ENCODE measurements around the gene TMEM53.

TMEM53 gene

GRCh38 chr1:44688760-44689446, 14.6 kb upstream of the TMEM53 start:
- Histone ChIP-seq H3K9ac (ENCODE audit: low read depth, low read length, poor library complexity) (no peak overlapping the region), H3K4ac (ENCODE audit: low read length) (no peak overlapping the region), H3K4me3 (ENCODE audit: low read length in 2 of 2) (no peak overlapping the region), H3K4me2 (ENCODE audit: insufficient read depth, low read length, poor library complexity, severe bottlenecking) (no peak overlapping the region), H3K18ac (ENCODE audit: low read length) (no peak overlapping the region), H4K8ac (ENCODE audit: low read depth, low read length) (no peak overlapping the region), H2BK5ac (ENCODE audit: low read length) (no peak overlapping the region), H3K14ac (ENCODE audit: low read length) (no peak overlapping the region), H2BK15ac (ENCODE audit: low read length) (no peak overlapping the region), H2AK5ac (ENCODE audit: low read depth, low read length) (no peak overlapping the region), H3K23ac (ENCODE audit: low read depth, low read length, poor library complexity) (no peak overlapping the region), H3K27me3 (ENCODE audit: control insufficient read depth in 3 of 3, insufficient read depth in 3 of 3, low read depth in 1 of 3, low read length in 3 of 3) (no peaks in the 10 kb centered on the region), H3K36me3 (replicated peaks in 1 of 2; ENCODE audit: control insufficient read depth in 2 of 2, insufficient read depth in 2 of 2, low read length in 2 of 2) (no peaks in the 10 kb centered on the region), H3K4me1 (ENCODE audit: control insufficient read depth in 2 of 2, insufficient read depth in 1 of 2, low read depth in 1 of 2, low read length in 2 of 2) (no peaks in the 10 kb centered on the region), H4K91ac (ENCODE audit: low read depth, low read length, poor library complexity) (no peak overlapping the region), H2AFZ (ENCODE audit: low read length) (no peak overlapping the region), H2BK120ac (ENCODE audit: low read depth, low read length) (no peak overlapping the region), H2BK12ac (ENCODE audit: low read length) (no peak overlapping the region), H3K9me3 (replicated peaks in 1 of 2; ENCODE audit: control insufficient read depth in 2 of 2, insufficient read depth in 1 of 2, low read depth in 1 of 2, low read length in 2 of 2) (no peaks in the 10 kb centered on the region), H3K27ac (replicated peaks; ENCODE audit: low read length) (no peak overlapping the region), H3K79me1 (ENCODE audit: low read depth, low read length) (no peaks in the 10 kb centered on the region)
- DNase-seq (ENCODE audit: low spot score) = no peak
- no CpG with 5 or more reads among the region's 12 CpGs for WGBS, 2 donors (ENCODE audit: extremely low coverage in 2 of 2, insufficient read length in 2 of 2, insufficient replicate concordance in 1 of 2)

DNA sequence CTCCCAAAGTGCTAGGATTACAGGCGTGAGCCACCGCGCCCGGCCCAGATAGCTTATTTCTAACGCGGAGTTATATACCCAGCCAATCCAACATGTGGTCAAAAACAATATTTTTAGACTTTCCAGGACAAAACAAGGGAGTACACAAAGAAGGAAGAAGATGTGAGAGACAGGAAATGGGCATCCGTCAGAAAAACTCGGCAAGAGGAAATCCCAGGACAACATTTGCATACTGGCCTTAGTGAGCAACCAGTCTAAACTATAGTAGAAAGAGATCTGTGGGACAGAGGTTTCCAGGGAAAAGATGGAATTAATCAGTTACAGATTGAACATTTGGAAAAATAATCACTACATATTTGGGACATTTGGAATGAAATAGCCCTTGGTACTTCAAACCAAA, 11.6 kb upstream of the TMEM53 start:
- Histone ChIP-seq H3K4me3 (ENCODE audit: low read length in 2 of 2) (no peak overlapping the region), H3K27ac (replicated peaks; ENCODE audit: low read length) (no peak overlapping the region), H2BK15ac (ENCODE audit: low read length) (no peak overlapping the region), H3K4me1 (ENCODE audit: control insufficient read depth in 2 of 2, insufficient read depth in 1 of 2, low read depth in 1 of 2, low read length in 2 of 2) (peaks cover 0 to 2% of the 10 kb centered on the region in 2 donors), H4K91ac (ENCODE audit: low read depth, low read length, poor library complexity) (no peak overlapping the region), H3K79me1 (ENCODE audit: low read depth, low read length) (no peaks in the 10 kb centered on the region), H2AFZ (ENCODE audit: low read length) (no peak overlapping the region), H4K8ac (ENCODE audit: low read depth, low read length) (no peak overlapping the region), H3K4ac (ENCODE audit: low read length) (no peak overlapping the region), H3K23ac (ENCODE audit: low read depth, low read length, poor library complexity) (no peak overlapping the region), H2BK12ac (ENCODE audit: low read length) (no peak overlapping the region), H2AK5ac (ENCODE audit: low read depth, low read length) (no peak overlapping the region), H3K36me3 (replicated peaks in 1 of 2; ENCODE audit: control insufficient read depth in 2 of 2, insufficient read depth in 2 of 2, low read length in 2 of 2) (peaks cover 0 to 4% of the 10 kb centered on the region in 2 donors), H2BK120ac (ENCODE audit: low read depth, low read length) (no peak overlapping the region), H3K18ac (ENCODE audit: low read length) (no peak overlapping the region), H2BK5ac (ENCODE audit: low read length) (no peak overlapping the region), H3K14ac (ENCODE audit: low read length) (no peak overlapping the region), H3K27me3 (ENCODE audit: control insufficient read depth in 3 of 3, insufficient read depth in 3 of 3, low read depth in 1 of 3, low read length in 3 of 3) (no peaks in the 10 kb centered on the region), H3K9me3 (replicated peaks in 1 of 2; ENCODE audit: control insufficient read depth in 2 of 2, insufficient read depth in 1 of 2, low read depth in 1 of 2, low read length in 2 of 2) (no peaks in the 10 kb centered on the region), H3K9ac (ENCODE audit: low read depth, low read length, poor library complexity) (no peak overlapping the region), H3K4me2 (ENCODE audit: insufficient read depth, low read length, poor library complexity, severe bottlenecking) (no peak overlapping the region)
- no peak for DNase-seq (ENCODE audit: low spot score)
- WGBS, 2 donors (ENCODE audit: extremely low coverage in 2 of 2, insufficient read length in 2 of 2, insufficient replicate concordance in 1 of 2) = no CpG with 5 or more reads among the region's 8 CpGs

DNA sequence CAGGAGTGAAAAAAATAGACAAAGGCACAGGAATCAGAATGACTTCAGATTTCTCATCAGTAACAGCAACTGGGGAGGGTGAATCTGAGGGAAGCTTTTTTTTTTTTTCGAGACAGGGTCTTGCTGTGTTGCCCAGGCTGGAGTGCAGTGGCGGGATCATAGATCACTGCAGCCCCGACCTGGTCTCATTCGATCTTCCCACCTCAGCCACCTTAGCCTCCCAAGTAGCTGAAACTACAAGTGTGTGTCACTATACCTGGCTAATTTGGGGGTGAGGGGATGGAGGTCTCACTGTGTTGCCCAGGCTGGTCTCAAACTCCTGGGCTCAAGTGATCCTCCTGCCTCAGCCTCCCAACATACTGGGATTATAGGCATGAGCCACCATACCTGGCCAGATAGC, 10.9 kb upstream of the TMEM53 start:
- no peak overlapping the region for H3K23ac ChIP-seq (ENCODE audit: low read depth, low read length, poor library complexity)
- no peaks in the 10 kb centered on the region for H3K79me1 ChIP-seq (ENCODE audit: low read depth, low read length)
- H3K27ac ChIP-seq (replicated peaks; ENCODE audit: low read length) = no peak overlapping the region
- H3K9me3 ChIP-seq (replicated peaks in 1 of 2; ENCODE audit: control insufficient read depth in 2 of 2, insufficient read depth in 1 of 2, low read depth in 1 of 2, low read length in 2 of 2) = no peaks in the 10 kb centered on the region
- no peak overlapping the region for H3K18ac ChIP-seq (ENCODE audit: low read length)
- H3K9ac ChIP-seq (ENCODE audit: low read depth, low read length, poor library complexity) = no peak overlapping the region
- H3K27me3 ChIP-seq (ENCODE audit: control insufficient read depth in 3 of 3, insufficient read depth in 3 of 3, low read depth in 1 of 3, low read length in 3 of 3) = no peaks in the 10 kb centered on the region
- no CpG with 5 or more reads among the region's 4 CpGs for WGBS, 2 donors (ENCODE audit: extremely low coverage in 2 of 2, insufficient read length in 2 of 2, insufficient replicate concordance in 1 of 2)
- H2BK15ac ChIP-seq (ENCODE audit: low read length) = no peak overlapping the region
- H3K36me3 ChIP-seq (replicated peaks in 1 of 2; ENCODE audit: control insufficient read depth in 2 of 2, insufficient read depth in 2 of 2, low read length in 2 of 2) = peaks cover 0 to 4% of the 10 kb centered on the region in 2 donors
- no peak overlapping the region for H2BK5ac ChIP-seq (ENCODE audit: low read length)
- H4K91ac ChIP-seq (ENCODE audit: low read depth, low read length, poor library complexity) = no peak overlapping the region
- H3K4me1 ChIP-seq (ENCODE audit: control insufficient read depth in 2 of 2, insufficient read depth in 1 of 2, low read depth in 1 of 2, low read length in 2 of 2) = peaks cover 0 to 2% of the 10 kb centered on the region in 2 donors
- no peak overlapping the region for H3K4me2 ChIP-seq (ENCODE audit: insufficient read depth, low read length, poor library complexity, severe bottlenecking)
- H2AK5ac ChIP-seq (ENCODE audit: low read depth, low read length) = no peak overlapping the region
- DNase-seq (ENCODE audit: low spot score) = no peak
- no peak overlapping the region for H2BK120ac ChIP-seq (ENCODE audit: low read depth, low read length)
- H3K4me3 ChIP-seq (ENCODE audit: low read length in 2 of 2) = no peak overlapping the region
- H4K8ac ChIP-seq (ENCODE audit: low read depth, low read length) = no peak overlapping the region
- H3K4ac ChIP-seq (ENCODE audit: low read length) = no peak overlapping the region
- no peak overlapping the region for H2BK12ac ChIP-seq (ENCODE audit: low read length)
- H3K14ac ChIP-seq (ENCODE audit: low read length) = no peak overlapping the region
- no peak overlapping the region for H2AFZ ChIP-seq (ENCODE audit: low read length)

DNA sequence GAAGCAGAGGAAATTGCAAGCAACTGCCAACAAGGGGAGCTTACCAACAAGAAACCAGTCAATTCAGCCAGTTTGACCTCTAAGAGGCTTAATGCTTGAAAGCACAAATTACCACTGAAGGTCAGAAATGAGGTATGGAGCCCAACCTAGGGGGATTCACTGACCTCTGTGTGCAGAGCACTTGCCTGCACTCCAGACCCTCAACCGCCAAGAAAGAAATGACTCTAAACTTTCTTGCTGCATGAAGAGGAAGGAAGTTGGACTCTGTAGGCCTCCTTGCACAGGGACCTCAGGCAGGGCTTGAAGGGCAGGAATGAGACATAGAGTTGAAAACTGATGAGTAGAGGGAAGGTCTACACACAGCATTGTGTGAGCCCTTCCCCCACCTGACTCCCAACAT, 10.2 kb upstream of the TMEM53 start:
- H3K4me2 ChIP-seq (ENCODE audit: insufficient read depth, low read length, poor library complexity, severe bottlenecking) = no peak overlapping the region
- no peaks in the 10 kb centered on the region for H3K79me1 ChIP-seq (ENCODE audit: low read depth, low read length)
- H3K27ac ChIP-seq (replicated peaks; ENCODE audit: low read length) = no peak overlapping the region
- H4K91ac ChIP-seq (ENCODE audit: low read depth, low read length, poor library complexity) = no peak overlapping the region
- H2BK120ac ChIP-seq (ENCODE audit: low read depth, low read length) = no peak overlapping the region
- H4K8ac ChIP-seq (ENCODE audit: low read depth, low read length) = no peak overlapping the region
- H2BK5ac ChIP-seq (ENCODE audit: low read length) = no peak overlapping the region
- no peak overlapping the region for H2AK5ac ChIP-seq (ENCODE audit: low read depth, low read length)
- no peak overlapping the region for H3K18ac ChIP-seq (ENCODE audit: low read length)
- H3K27me3 ChIP-seq (ENCODE audit: control insufficient read depth in 3 of 3, insufficient read depth in 3 of 3, low read depth in 1 of 3, low read length in 3 of 3) = no peaks in the 10 kb centered on the region
- H3K4ac ChIP-seq (ENCODE audit: low read length) = no peak overlapping the region
- peaks cover 0 to 2% of the 10 kb centered on the region in 2 donors for H3K4me1 ChIP-seq (ENCODE audit: control insufficient read depth in 2 of 2, insufficient read depth in 1 of 2, low read depth in 1 of 2, low read length in 2 of 2)
- no peak overlapping the region for H3K4me3 ChIP-seq (ENCODE audit: low read length in 2 of 2)
- no peak overlapping the region for H2BK12ac ChIP-seq (ENCODE audit: low read length)
- no peak overlapping the region for H2BK15ac ChIP-seq (ENCODE audit: low read length)
- H3K9ac ChIP-seq (ENCODE audit: low read depth, low read length, poor library complexity) = no peak overlapping the region
- no peak overlapping the region for H2AFZ ChIP-seq (ENCODE audit: low read length)
- peaks cover 3 to 7% of the 10 kb centered on the region in 2 donors for H3K36me3 ChIP-seq (replicated peaks in 1 of 2; ENCODE audit: control insufficient read depth in 2 of 2, insufficient read depth in 2 of 2, low read length in 2 of 2)
- H3K9me3 ChIP-seq (replicated peaks in 1 of 2; ENCODE audit: control insufficient read depth in 2 of 2, insufficient read depth in 1 of 2, low read depth in 1 of 2, low read length in 2 of 2) = no peaks in the 10 kb centered on the region
- H3K14ac ChIP-seq (ENCODE audit: low read length) = no peak overlapping the region
- H3K23ac ChIP-seq (ENCODE audit: low read depth, low read length, poor library complexity) = no peak overlapping the region
- no CpG with 5 or more reads among the region's 1 CpG for WGBS, 2 donors (ENCODE audit: extremely low coverage in 2 of 2, insufficient read length in 2 of 2, insufficient replicate concordance in 1 of 2)
- no peak for DNase-seq (ENCODE audit: low spot score)

Data from neuronal stem cell (in vitro differentiated cells).